ENCODE measurements around the gene SLC44A5. TPM values are rescaled to one million over a fixed set of nuclear protein-coding genes. Genes with fewer than 3 reads are reported as not detected.

SLC44A5 gene
- total RNA-seq, 1 donor from 2014 or later: 0.21 TPM

GRCh38 chr1:75330624-75331023 lies 280.3 kb downstream of the SLC44A5 start:
- H3K27ac Mint-ChIP-seq (ENCODE audit: unreplicated experiment): no peak overlapping the region
- H3K4me1 Mint-ChIP-seq (ENCODE audit: unreplicated experiment): no peaks in the 10 kb centered on the region
- no peaks in the 10 kb centered on the region for H3K27me3 Mint-ChIP-seq (ENCODE audit: unreplicated experiment)
- no peaks in the 10 kb centered on the region for H3K36me3 Mint-ChIP-seq (ENCODE audit: unreplicated experiment)
- DNase-seq (ENCODE audit: extremely low spot score, unreplicated experiment): no peak
- no peak overlapping the region for H3K4me3 Mint-ChIP-seq (ENCODE audit: unreplicated experiment)
- TF ChIP-seq CTCF (IDR thresholded peaks at IDR 0.05): no peak
- no peaks in the 10 kb centered on the region for H3K9me3 Mint-ChIP-seq (ENCODE audit: unreplicated experiment)

- H3K36me3 Mint-ChIP-seq (ENCODE audit: unreplicated experiment): no peaks in the 10 kb centered on the region
- DNase-seq (ENCODE audit: extremely low spot score, unreplicated experiment): no peak
- TF ChIP-seq CTCF (IDR thresholded peaks at IDR 0.05): no peak
- H3K4me3 Mint-ChIP-seq (ENCODE audit: unreplicated experiment): no peak overlapping the region
- no peak overlapping the region for H3K27ac Mint-ChIP-seq (ENCODE audit: unreplicated experiment)
- H3K4me1 Mint-ChIP-seq (ENCODE audit: unreplicated experiment): no peaks in the 10 kb centered on the region
- H3K27me3 Mint-ChIP-seq (ENCODE audit: unreplicated experiment): no peaks in the 10 kb centered on the region
- H3K9me3 Mint-ChIP-seq (ENCODE audit: unreplicated experiment): no peaks in the 10 kb centered on the region
Measured at GRCh38 chr1:75328691-75329090, 282.2 kb downstream of the SLC44A5 start.

- H3K9me3 Mint-ChIP-seq (ENCODE audit: unreplicated experiment): no peaks in the 10 kb centered on the region
- no peak for TF ChIP-seq CTCF (IDR thresholded peaks at IDR 0.05)
- no peaks in the 10 kb centered on the region for H3K27me3 Mint-ChIP-seq (ENCODE audit: unreplicated experiment)
- H3K27ac Mint-ChIP-seq (ENCODE audit: unreplicated experiment): no peak overlapping the region
- DNase-seq (ENCODE audit: extremely low spot score, unreplicated experiment): no peak
- no peaks in the 10 kb centered on the region for H3K36me3 Mint-ChIP-seq (ENCODE audit: unreplicated experiment)
- H3K4me3 Mint-ChIP-seq (ENCODE audit: unreplicated experiment): no peak overlapping the region
- no peaks in the 10 kb centered on the region for H3K4me1 Mint-ChIP-seq (ENCODE audit: unreplicated experiment)
Measured at GRCh38 chr1:75327395-75327794, 283.5 kb downstream of the SLC44A5 start.

- no peaks in the 10 kb centered on the region for H3K36me3 Mint-ChIP-seq (ENCODE audit: unreplicated experiment)
- TF ChIP-seq CTCF (IDR thresholded peaks at IDR 0.05): no peak
- no peaks in the 10 kb centered on the region for H3K4me1 Mint-ChIP-seq (ENCODE audit: unreplicated experiment)
Measured at GRCh38 chr1:75317976-75318375, 292.9 kb downstream of the SLC44A5 start.

GRCh38 chr1:75316230-75316629 lies 294.7 kb downstream of the SLC44A5 start:
- Mint-ChIP-seq H3K27me3 (ENCODE audit: unreplicated experiment) (no peaks in the 10 kb centered on the region), H3K9me3 (ENCODE audit: unreplicated experiment) (no peaks in the 10 kb centered on the region), H3K4me1 (ENCODE audit: unreplicated experiment) (no peaks in the 10 kb centered on the region), H3K27ac (ENCODE audit: unreplicated experiment) (no peak overlapping the region), H3K36me3 (ENCODE audit: unreplicated experiment) (no peaks in the 10 kb centered on the region), H3K4me3 (ENCODE audit: unreplicated experiment) (no peak overlapping the region)
- DNase-seq (ENCODE audit: extremely low spot score, unreplicated experiment): no peak
- no peak for TF ChIP-seq CTCF (IDR thresholded peaks at IDR 0.05)

More at GRCh38 chr1:75317976-75318375, 292.9 kb downstream of the SLC44A5 start:
- H3K27me3 Mint-ChIP-seq (ENCODE audit: unreplicated experiment): no peaks in the 10 kb centered on the region
- H3K27ac Mint-ChIP-seq (ENCODE audit: unreplicated experiment): no peak overlapping the region
- H3K9me3 Mint-ChIP-seq (ENCODE audit: unreplicated experiment): no peaks in the 10 kb centered on the region
- no peak overlapping the region for H3K4me3 Mint-ChIP-seq (ENCODE audit: unreplicated experiment)
- DNase-seq (ENCODE audit: extremely low spot score, unreplicated experiment): no peak
